Measurements from ENCODE around the gene ERGIC1. TPM values are rescaled to one million over a fixed set of nuclear protein-coding genes. Genes with fewer than 3 reads are reported as not detected.

ERGIC1 gene
- total RNA-seq, 1 donor, result 243 TPM

- peak in 2 of 3 donors; percentile 32 to 37 for DNase-seq (ENCODE audit: low read depth in 2 of 3, low spot score in 2 of 3)
Measured at GRCh38 chr5:172939071-172939470, 105.0 kb downstream of the ERGIC1 start.

- DNase-seq (ENCODE audit: low read depth in 2 of 3, low spot score in 2 of 3), result no peak
Measured at GRCh38 chr5:172939611-172940267, 105.7 kb downstream of the ERGIC1 start.

GRCh38 chr5:172940268-172941066, 106.4 kb downstream of the ERGIC1 start:
- DNase-seq (ENCODE audit: low read depth in 2 of 3, low spot score in 2 of 3), result no peak

GRCh38 chr5:172941067-172941516, 107.0 kb downstream of the ERGIC1 start:
- DNase-seq (ENCODE audit: low read depth in 2 of 3, low spot score in 2 of 3), result no peak

GRCh38 chr5:172942556-172942955, 108.5 kb downstream of the ERGIC1 start:
- DNase-seq (ENCODE audit: low read depth in 2 of 3, low spot score in 2 of 3), result no peak

- peak in 2 of 3 donors; percentile 38 to 66 for DNase-seq (ENCODE audit: low read depth in 2 of 3, low spot score in 2 of 3)
Measured at GRCh38 chr5:172943283-172943841, 109.3 kb downstream of the ERGIC1 start.

- peak in 1 of 3 donors; percentile 14 for DNase-seq (ENCODE audit: low read depth in 2 of 3, low spot score in 2 of 3)
Measured at GRCh38 chr5:172943906-172944305, 109.9 kb downstream of the ERGIC1 start.

GRCh38 chr5:172944741-172945140, 110.7 kb downstream of the ERGIC1 start:
- DNase-seq (ENCODE audit: low read depth in 2 of 3, low spot score in 2 of 3), result no peak

- DNase-seq (ENCODE audit: low read depth in 2 of 3, low spot score in 2 of 3), result no peak
Measured at GRCh38 chr5:172945151-172945550, 111.1 kb downstream of the ERGIC1 start.

GRCh38 chr5:172946146-172946545, 112.1 kb downstream of the ERGIC1 start:
- DNase-seq (ENCODE audit: low read depth in 2 of 3, low spot score in 2 of 3), result no peak

GRCh38 chr5:172949426-172949825, 115.4 kb downstream of the ERGIC1 start:
- no peak for DNase-seq (ENCODE audit: low read depth in 2 of 3, low spot score in 2 of 3)

GRCh38 chr5:172950176-172950965, 116.3 kb downstream of the ERGIC1 start:
- DNase-seq (ENCODE audit: low read depth in 2 of 3, low spot score in 2 of 3), result no peak

GRCh38 chr5:172951371-172952033, 117.5 kb downstream of the ERGIC1 start:
- no peak for DNase-seq (ENCODE audit: low read depth in 2 of 3, low spot score in 2 of 3)

- no peak for DNase-seq (ENCODE audit: low read depth in 2 of 3, low spot score in 2 of 3)
Measured at GRCh38 chr5:172952034-172952511, 118.0 kb downstream of the ERGIC1 start.

- no peak for DNase-seq (ENCODE audit: low read depth in 2 of 3, low spot score in 2 of 3)
Measured at GRCh38 chr5:172953776-172954675, 120.0 kb downstream of the ERGIC1 start.

- DNase-seq (ENCODE audit: low read depth in 2 of 3, low spot score in 2 of 3), result no peak
Measured at GRCh38 chr5:172954751-172955159, 120.7 kb downstream of the ERGIC1 start.

GRCh38 chr5:172956228-172956627, 122.2 kb downstream of the ERGIC1 start:
- no peak for DNase-seq (ENCODE audit: low read depth in 2 of 3, low spot score in 2 of 3)

GRCh38 chr5:172956936-172957335, 122.9 kb downstream of the ERGIC1 start:
- DNase-seq (ENCODE audit: low read depth in 2 of 3, low spot score in 2 of 3), result peak in 2 of 3 donors; percentile 13 to 53

- DNase-seq (ENCODE audit: low read depth in 2 of 3, low spot score in 2 of 3), result no peak
Measured at GRCh38 chr5:172957458-172957857, 123.4 kb downstream of the ERGIC1 start.

Measured in hematopoietic multipotent progenitor cell (in vitro differentiated cells).